Measurements from ENCODE around the gene WDR18.

Gene WDR18

DNA sequence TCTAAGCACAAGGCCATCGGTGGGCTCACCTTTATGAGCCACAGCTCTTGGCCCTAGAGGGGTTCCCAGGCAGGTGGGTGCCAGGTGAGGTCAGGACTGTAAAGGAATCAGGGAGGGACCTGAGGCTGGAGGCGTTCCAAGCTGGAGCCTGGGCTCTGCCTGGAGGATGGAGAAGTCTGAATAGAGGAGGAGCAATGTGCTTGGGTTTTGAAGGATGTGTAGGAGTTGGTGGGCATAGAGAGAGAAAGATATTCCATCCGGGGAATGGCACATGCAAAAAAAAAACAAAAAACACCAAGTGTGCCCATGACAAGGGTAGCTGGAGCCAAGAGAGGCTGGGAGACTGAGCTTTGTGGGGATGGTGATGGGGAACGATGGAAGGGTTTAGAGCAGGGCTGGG lies 18.5 kb downstream of the WDR18 start:
- H3K4me3 ChIP-seq (ENCODE audit: low read depth, low read length): no peak overlapping the region
- in situ Hi-C loops (cut with HindIII; ENCODE audit: low sequenced_read_pairs): no loop called here
- DNase-seq (ENCODE audit: low read depth, low spot score): no peak
- TF ChIP-seq, protein P1, sequence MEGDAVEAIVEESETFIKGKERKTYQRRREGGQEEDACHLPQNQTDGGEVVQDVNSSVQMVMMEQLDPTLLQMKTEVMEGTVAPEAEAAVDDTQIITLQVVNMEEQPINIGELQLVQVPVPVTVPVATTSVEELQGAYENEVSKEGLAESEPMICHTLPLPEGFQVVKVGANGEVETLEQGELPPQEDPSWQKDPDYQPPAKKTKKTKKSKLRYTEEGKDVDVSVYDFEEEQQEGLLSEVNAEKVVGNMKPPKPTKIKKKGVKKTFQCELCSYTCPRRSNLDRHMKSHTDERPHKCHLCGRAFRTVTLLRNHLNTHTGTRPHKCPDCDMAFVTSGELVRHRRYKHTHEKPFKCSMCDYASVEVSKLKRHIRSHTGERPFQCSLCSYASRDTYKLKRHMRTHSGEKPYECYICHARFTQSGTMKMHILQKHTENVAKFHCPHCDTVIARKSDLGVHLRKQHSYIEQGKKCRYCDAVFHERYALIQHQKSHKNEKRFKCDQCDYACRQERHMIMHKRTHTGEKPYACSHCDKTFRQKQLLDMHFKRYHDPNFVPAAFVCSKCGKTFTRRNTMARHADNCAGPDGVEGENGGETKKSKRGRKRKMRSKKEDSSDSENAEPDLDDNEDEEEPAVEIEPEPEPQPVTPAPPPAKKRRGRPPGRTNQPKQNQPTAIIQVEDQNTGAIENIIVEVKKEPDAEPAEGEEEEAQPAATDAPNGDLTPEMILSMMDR (IDR thresholded peaks at IDR 0.05; ENCODE audit: low read depth, low read length): no peak

DNA sequence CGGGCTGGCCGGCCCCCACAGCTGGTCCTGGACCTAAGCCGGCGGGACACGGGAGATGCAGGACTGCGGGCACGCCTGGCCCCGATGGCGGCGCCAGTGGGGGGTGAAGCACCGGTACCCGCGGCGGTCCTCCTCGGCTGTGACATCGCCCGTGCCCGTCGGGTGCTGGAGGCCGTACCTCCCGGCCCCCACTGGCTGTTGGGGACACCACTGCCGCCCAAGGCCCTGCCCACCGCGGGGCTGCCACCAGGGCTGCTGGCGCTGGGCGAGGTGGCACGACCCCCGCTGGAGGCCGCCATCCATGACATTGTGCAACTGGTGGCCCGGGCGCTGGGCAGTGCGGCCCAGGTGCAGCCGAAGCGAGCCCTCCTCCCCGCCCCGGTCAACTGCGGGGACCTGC lies 19.1 kb downstream of the WDR18 start:
- in situ Hi-C loops (cut with HindIII; ENCODE audit: low sequenced_read_pairs): no loop called here
- H3K4me3 ChIP-seq (ENCODE audit: low read depth, low read length): no peak overlapping the region
- DNase-seq (ENCODE audit: low read depth, low spot score): no peak
- TF ChIP-seq, protein P1 (IDR thresholded peaks at IDR 0.05; ENCODE audit: low read depth, low read length): no peak

DNA sequence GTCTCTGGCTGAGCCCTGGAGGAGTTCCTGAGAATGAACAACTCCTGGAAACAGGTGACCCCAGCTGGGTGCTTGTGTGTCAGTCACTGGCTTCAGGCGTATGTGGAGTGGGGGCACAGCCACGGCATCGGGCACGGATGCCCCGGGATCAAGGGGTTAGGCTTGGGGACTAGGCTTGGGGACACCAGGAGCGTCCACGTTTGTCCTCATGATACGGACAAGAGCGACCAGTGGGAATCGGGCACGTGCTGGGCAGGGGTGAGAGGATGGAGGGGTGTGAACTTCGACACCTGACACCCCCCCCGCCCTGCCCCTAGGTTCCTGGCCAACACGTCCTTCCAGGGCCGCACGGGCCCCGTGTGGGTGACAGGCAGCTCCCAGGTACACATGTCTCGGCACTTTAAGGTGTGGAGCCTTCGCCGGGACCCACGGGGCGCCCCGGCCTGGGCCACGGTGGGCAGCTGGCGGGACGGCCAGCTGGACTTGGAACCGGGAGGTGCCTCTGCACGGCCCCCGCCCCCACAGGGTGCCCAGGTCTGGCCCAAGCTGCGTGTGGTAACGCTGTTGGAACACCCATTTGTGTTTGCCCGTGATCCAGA lies 20.2 kb downstream of the WDR18 start:
- no peak overlapping the region for H3K4me3 ChIP-seq (ENCODE audit: low read depth, low read length)
- TF ChIP-seq, protein P1 (IDR thresholded peaks at IDR 0.05; ENCODE audit: low read depth, low read length): no peak
- in situ Hi-C loops (cut with HindIII; ENCODE audit: low sequenced_read_pairs): no loop called here
- DNase-seq (ENCODE audit: low read depth, low spot score): no peak

DNA sequence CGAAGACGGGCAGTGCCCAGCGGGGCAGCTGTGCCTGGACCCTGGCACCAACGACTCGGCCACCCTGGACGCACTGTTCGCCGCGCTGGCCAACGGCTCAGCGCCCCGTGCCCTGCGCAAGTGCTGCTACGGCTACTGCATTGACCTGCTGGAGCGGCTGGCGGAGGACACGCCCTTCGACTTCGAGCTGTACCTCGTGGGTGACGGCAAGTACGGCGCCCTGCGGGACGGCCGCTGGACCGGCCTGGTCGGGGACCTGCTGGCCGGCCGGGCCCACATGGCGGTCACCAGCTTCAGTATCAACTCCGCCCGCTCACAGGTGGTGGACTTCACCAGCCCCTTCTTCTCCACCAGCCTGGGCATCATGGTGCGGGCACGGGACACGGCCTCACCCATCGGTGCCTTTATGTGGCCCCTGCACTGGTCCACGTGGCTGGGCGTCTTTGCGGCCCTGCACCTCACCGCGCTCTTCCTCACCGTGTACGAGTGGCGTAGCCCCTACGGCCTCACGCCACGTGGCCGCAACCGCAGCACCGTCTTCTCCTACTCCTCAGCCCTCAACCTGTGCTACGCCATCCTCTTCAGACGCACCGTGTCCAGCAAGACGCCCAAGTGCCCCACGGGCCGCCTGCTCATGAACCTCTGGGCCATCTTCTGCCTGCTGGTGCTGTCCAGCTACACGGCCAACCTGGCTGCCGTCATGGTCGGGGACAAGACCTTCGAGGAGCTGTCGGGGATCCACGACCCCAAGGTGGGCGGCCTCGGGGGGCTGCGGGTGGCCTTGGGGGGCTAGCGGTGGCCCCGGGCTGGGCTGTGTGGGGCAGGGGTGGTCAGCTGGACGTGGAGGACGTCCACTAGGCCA lies 20.9 kb downstream of the WDR18 start:
- no peak overlapping the region for H3K4me3 ChIP-seq (ENCODE audit: low read depth, low read length)
- TF ChIP-seq, protein P1 (IDR thresholded peaks at IDR 0.05; ENCODE audit: low read depth, low read length): no peak
- DNase-seq (ENCODE audit: low read depth, low spot score): no peak
- in situ Hi-C loops (cut with HindIII; ENCODE audit: low sequenced_read_pairs): no loop called here

DNA sequence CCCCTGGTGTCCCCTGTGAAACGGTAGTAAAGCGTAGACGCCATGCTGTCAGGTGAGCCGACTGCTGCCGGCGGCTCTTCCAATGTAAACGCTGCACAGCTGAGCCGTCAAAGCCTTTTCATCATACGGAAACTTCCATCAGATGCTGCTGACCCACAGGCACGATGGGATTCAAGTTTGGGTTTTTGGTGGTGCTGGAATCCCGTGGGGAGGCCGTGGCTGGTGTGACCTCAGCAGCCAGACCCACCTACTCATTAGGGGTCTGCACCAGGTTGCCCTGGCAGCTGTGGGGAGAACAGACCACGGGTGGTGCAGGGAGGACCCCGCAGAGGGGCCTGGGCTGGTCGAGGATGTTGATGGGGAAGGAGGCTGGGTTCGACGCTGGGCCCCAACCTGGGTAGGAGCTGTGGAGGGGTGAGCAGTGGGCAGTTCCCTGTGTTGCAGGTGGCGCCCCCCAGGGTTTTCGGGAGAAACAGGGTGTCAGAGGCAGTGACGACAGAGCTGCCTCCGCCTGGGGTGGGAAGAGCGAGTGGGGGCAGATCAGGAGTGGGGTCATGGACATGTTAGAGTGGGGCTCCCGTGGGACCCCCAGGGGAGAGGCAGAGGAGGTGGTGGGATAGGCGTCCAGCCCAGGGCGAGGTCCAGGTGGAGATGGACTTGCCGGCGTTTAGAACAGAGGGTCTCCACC lies 22.7 kb downstream of the WDR18 start:
- in situ Hi-C loops (cut with HindIII; ENCODE audit: low sequenced_read_pairs): no loop called here
- no peak overlapping the region for H3K4me3 ChIP-seq (ENCODE audit: low read depth, low read length)
- no peak for DNase-seq (ENCODE audit: low read depth, low spot score)
- TF ChIP-seq, protein P1 (IDR thresholded peaks at IDR 0.05; ENCODE audit: low read depth, low read length): no peak

DNA sequence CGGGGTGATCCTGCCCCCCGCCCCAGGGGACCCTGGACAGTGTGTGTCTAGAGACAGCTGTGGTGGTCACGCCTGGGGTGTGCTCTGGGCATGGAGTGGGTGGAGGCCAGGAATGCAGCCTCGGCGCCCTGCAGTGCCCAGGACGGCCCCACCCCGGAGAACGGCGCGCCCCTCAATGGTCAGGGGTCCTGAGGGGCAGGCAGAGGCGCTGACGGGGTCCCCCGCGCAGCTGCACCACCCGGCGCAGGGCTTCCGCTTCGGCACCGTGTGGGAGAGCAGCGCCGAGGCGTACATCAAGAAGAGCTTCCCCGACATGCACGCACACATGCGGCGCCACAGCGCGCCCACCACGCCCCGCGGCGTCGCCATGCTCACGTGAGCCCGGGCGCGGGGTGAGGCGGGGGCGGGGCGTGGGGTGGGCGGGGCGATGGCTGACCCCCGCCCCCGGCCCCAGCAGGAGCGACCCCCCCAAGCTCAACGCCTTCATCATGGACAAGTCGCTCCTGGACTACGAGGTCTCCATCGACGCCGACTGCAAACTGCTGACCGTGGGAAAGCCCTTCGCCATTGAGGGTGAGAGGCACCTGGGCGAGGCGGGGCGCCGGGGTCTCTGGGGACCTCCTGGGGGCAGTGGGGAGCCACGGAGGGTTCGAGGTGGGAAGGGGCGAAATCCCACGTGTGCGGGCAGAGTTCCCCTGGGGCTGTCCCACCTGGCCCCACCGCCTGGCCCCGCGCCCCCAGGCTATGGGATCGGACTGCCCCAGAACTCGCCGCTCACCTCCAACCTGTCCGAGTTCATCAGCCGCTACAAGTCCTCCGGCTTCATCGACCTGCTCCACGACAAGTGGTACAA lies 23.5 kb downstream of the WDR18 start:
- DNase-seq (ENCODE audit: low read depth, low spot score): no peak
- in situ Hi-C loops (cut with HindIII; ENCODE audit: low sequenced_read_pairs): no loop called here
- TF ChIP-seq, protein P1 (IDR thresholded peaks at IDR 0.05; ENCODE audit: low read depth, low read length): no peak
- H3K4me3 ChIP-seq (ENCODE audit: low read depth, low read length): no peak overlapping the region

All from astrocyte of the spinal cord (primary cell).